CD14-positive monocyte (primary cell): ENCODE results near the gene DAPK2. TPM values are rescaled to one million over a fixed set of nuclear protein-coding genes. Genes with fewer than 3 reads are reported as not detected.

ENCODE experiments used
- DNase-seq, 3 donors: peaks; one replicate each; pipeline ENCODE4 v3.0.0-alpha.2; 2011 to 2022
- H2AFZ ChIP-seq: 2 replicates; pipeline ENCODE4 v1.6.0; 2012; ENCODE audit warnings: mild to moderate bottlenecking, low read depth, low read length, inconsistent platforms; ENCODE audit not compliant: insufficient read depth, poor library complexity, severe bottlenecking
- H3K27ac ChIP-seq, 2 donors: 1 replicate in 1 of 2; 2 replicates in 1 of 2; pipeline ENCODE4 v1.5.1; 2012 to 2013; ENCODE audit warnings: low read length in 2 of 2, control low read depth in 1 of 2, inconsistent platforms in 1 of 2, low read depth in 1 of 2, mild to moderate bottlenecking in 1 of 2
- H3K27me3 ChIP-seq, 2 donors: one replicate each; pipeline versions ENCODE4 v1.6.0 to v1.6.1; 2011 to 2013; ENCODE audit warnings: low read length in 2 of 2; ENCODE audit not compliant: control insufficient read depth in 2 of 2, insufficient read depth in 2 of 2
- H3K36me3 ChIP-seq, 2 donors: replicated peaks in 1 of 2; 1 replicate in 1 of 2; 2 replicates in 1 of 2; pipeline versions ENCODE4 v1.5.1 to v1.6.1; 2012 to 2013; ENCODE audit warnings: low read length in 2 of 2, control low read depth in 1 of 2, inconsistent platforms in 1 of 2, mild to moderate bottlenecking in 1 of 2; ENCODE audit not compliant: insufficient read depth in 2 of 2, control insufficient read depth in 1 of 2
- H3K4me1 ChIP-seq, 2 donors: 1 replicate in 1 of 2; 2 replicates in 1 of 2; pipeline versions ENCODE4 v1.5.1 to v1.6.1; 2012 to 2013; ENCODE audit warnings: low read length in 2 of 2, control low read depth in 1 of 2, inconsistent platforms in 1 of 2, mild to moderate bottlenecking in 1 of 2, moderate library complexity in 1 of 2; ENCODE audit not compliant: insufficient read depth in 2 of 2, control insufficient read depth in 1 of 2
- H3K4me2 ChIP-seq: replicated peaks from 2 replicates; pipeline ENCODE3; 2012; ENCODE audit warnings: low read length, moderate library complexity, mild to moderate bottlenecking; ENCODE audit not compliant: poor library complexity, severe bottlenecking; ENCODE audit errors: extremely low read depth
- H3K4me3 ChIP-seq, 3 experiments: fragments of 200-600 bp in 1 of 3; sonication (generic) in 1 of 3; replicated peaks in 1 of 3; 1 replicate in 2 of 3; 2 replicates in 1 of 3; pipeline ENCODE4 v1.5.1; 2011 to 2013; ENCODE audit warnings: low read length in 3 of 3, mild to moderate bottlenecking in 3 of 3, control low read depth in 2 of 3, low read depth in 2 of 3, inconsistent platforms in 1 of 3, moderate library complexity in 1 of 3
- H3K79me2 ChIP-seq: 2 replicates; pipeline ENCODE4 v1.6.0; 2012; ENCODE audit warnings: mild to moderate bottlenecking, control low read depth, inconsistent platforms, low read length, moderate library complexity; ENCODE audit not compliant: insufficient read depth
- H3K9ac ChIP-seq: 2 replicates; pipeline ENCODE4 v1.6.0; 2017; ENCODE audit warnings: low read length, mild to moderate bottlenecking; ENCODE audit not compliant: insufficient read depth, poor library complexity, severe bottlenecking
- H3K9me3 ChIP-seq, 2 donors: replicated peaks in 1 of 2; 1 replicate in 1 of 2; 2 replicates in 1 of 2; pipeline versions ENCODE4 v1.5.1 to v1.6.1; 2012 to 2013; ENCODE audit warnings: low read length in 2 of 2, control low read depth in 1 of 2; ENCODE audit not compliant: control insufficient read depth in 1 of 2, insufficient read depth in 1 of 2
- H4K20me1 ChIP-seq: 2 replicates; pipeline ENCODE4 v1.6.0; 2012; ENCODE audit warnings: mild to moderate bottlenecking, low read length, control low read depth, moderate library complexity; ENCODE audit not compliant: insufficient read depth
- H3K27ac Mint-ChIP-seq, 7 donors: one replicate each; pipeline ENCODE4 v1.8.0; 2020; ENCODE audit warnings: mild to moderate bottlenecking in 7 of 7, mixed read lengths in 7 of 7, moderate library complexity in 6 of 7, inconsistent platforms in 2 of 7
- H3K27me3 Mint-ChIP-seq, 3 donors: one replicate each; pipeline ENCODE4 v1.8.0; 2021 to 2022; ENCODE audit warnings: low read depth in 3 of 3, mild to moderate bottlenecking in 3 of 3, mixed read lengths in 3 of 3, moderate library complexity in 3 of 3, inconsistent platforms in 1 of 3
- H3K36me3 Mint-ChIP-seq, 2 donors: one replicate each; pipeline ENCODE4 v1.8.0; 2020; ENCODE audit warnings: mixed read lengths in 2 of 2, inconsistent platforms in 1 of 2, mild to moderate bottlenecking in 1 of 2
- H3K4me1 Mint-ChIP-seq: one replicate; pipeline ENCODE4 v1.8.0; 2020; ENCODE audit warnings: mild to moderate bottlenecking, mixed read lengths
- H3K4me3 Mint-ChIP-seq, 2 donors: one replicate each; pipeline ENCODE4 v1.8.0; 2020; ENCODE audit warnings: mild to moderate bottlenecking in 2 of 2, mixed read lengths in 2 of 2, moderate library complexity in 1 of 2
- H3K9me3 Mint-ChIP-seq, 7 donors: one replicate each; pipeline ENCODE4 v1.8.0; 2020 to 2022; ENCODE audit warnings: mixed read lengths in 7 of 7, mild to moderate bottlenecking in 6 of 7, moderate library complexity in 6 of 7, inconsistent platforms in 2 of 7
- CTCF ChIP-seq: fragments of 200-600 bp; IDR thresholded peaks from one replicate; pipeline ENCODE4 v1.8.0; 2022; ENCODE audit warnings: antibody characterized with exemption, mild to moderate bottlenecking
- WGBS: methylation state at CpG from one replicate; pipeline ENCODE4 v1.1.5; 2013; ENCODE audit warnings: missing lambda C conversion rate; ENCODE audit not compliant: insufficient coverage; 5-methylcytosine and 5-hydroxymethylcytosine counted together
- intact Hi-C, 2 donors: fragments of 100-400 bp; cut with micrococcal nuclease; formaldehyde crosslinking; loops; one replicate each; pipeline versions ENCODE4 v1.15.0 to v1.15.1; 2023
- polyA plus RNA-seq, 3 donors: library from polyadenylated mRNA; depleted of rRNA in 1 of 3; unstranded in 2 of 3; stranded (reverse) in 1 of 3; fragments of 300-500 nt in 2 of 3; fragments of >200 nt in 1 of 3; fragmentation: Illumina TruSeq in 2 of 3; gene quantifications; 1 replicate in 2 of 3; 2 replicates in 1 of 3; pipeline ENCODE4 v1.2.3, GENCODE V29; 2012 to 2021

DAPK2 gene
- polyA plus RNA-seq, 3 donors: 0.59 to 4.1 (median 2.1) TPM

GRCh38 chr15:63945838-63946298 lies 100.4 kb downstream of the DAPK2 start:
- DNase-seq: no peak
- no peak overlapping the region for H3K27ac ChIP-seq
- H4K20me1 ChIP-seq: no peaks in the 10 kb centered on the region
- Mint-ChIP-seq H3K4me1 (peaks cover 5% of the 10 kb centered on the region), H3K4me3 (no peak overlapping the region), H3K36me3 (no peaks in the 10 kb centered on the region), H3K27me3 (peaks cover 0 to 4% (median 1%) of the 10 kb centered on the region in 3 donors), H3K27ac (peak overlapping the region in 2 of 7 donors; percentile 18 to 77), H3K9me3 (no peaks in the 10 kb centered on the region)
- H3K4me2 ChIP-seq: no peak overlapping the region
- H3K9ac ChIP-seq: no peak overlapping the region
- TF ChIP-seq CTCF: no peak
- no peaks in the 10 kb centered on the region for H3K9me3 ChIP-seq
- intact Hi-C loops: no loop called here
- peaks cover 0 to 7% of the 10 kb centered on the region in 2 donors for H3K4me1 ChIP-seq
- no peaks in the 10 kb centered on the region for H3K36me3 ChIP-seq
- no peaks in the 10 kb centered on the region for H3K79me2 ChIP-seq
- H2AFZ ChIP-seq: peak overlapping the region; percentile 63
- H3K4me3 ChIP-seq: no peak overlapping the region
- H3K27me3 ChIP-seq: no peaks in the 10 kb centered on the region
- WGBS: 99% methylated on average over 8 of the region's 9 CpGs

GRCh38 chr15:63945007-63945788 lies 101.1 kb downstream of the DAPK2 start:
- intact Hi-C loops: no loop called here
- H3K4me2 ChIP-seq: peak overlapping the region; percentile 19
- H3K79me2 ChIP-seq: no peaks in the 10 kb centered on the region
- no peak overlapping the region for H3K4me3 ChIP-seq
- TF ChIP-seq CTCF: peak; percentile 96
- Mint-ChIP-seq H3K4me1 (peaks cover 5% of the 10 kb centered on the region), H3K27ac (peak overlapping the region in 2 of 7 donors; percentile 23 to 48), H3K9me3 (no peaks in the 10 kb centered on the region), H3K4me3 (no peak overlapping the region), H3K36me3 (no peaks in the 10 kb centered on the region), H3K27me3 (peaks cover 0 to 5% (median 1%) of the 10 kb centered on the region in 3 donors)
- no peaks in the 10 kb centered on the region for H3K36me3 ChIP-seq
- H3K9ac ChIP-seq: no peak overlapping the region
- DNase-seq: peak; percentile 49 to 63 (median 62)
- H3K9me3 ChIP-seq: no peaks in the 10 kb centered on the region
- no peaks in the 10 kb centered on the region for H4K20me1 ChIP-seq
- H2AFZ ChIP-seq: peak overlapping the region; percentile 63
- no peak overlapping the region for H3K27ac ChIP-seq
- no peaks in the 10 kb centered on the region for H3K27me3 ChIP-seq
- peaks cover 0 to 7% of the 10 kb centered on the region in 2 donors for H3K4me1 ChIP-seq
- WGBS: 53% methylated on average over 5 of the region's 8 CpGs
